Esophagus muscularis mucosa (tissue), 4 donors: ENCODE results near the gene SELP. TPM values are rescaled to one million over a fixed set of nuclear protein-coding genes. Genes with fewer than 3 reads are reported as not detected.

Experiments used
- DNase-seq: peaks from one replicate; pipeline ENCODE4 v3.0.0-alpha.2; 2017; ENCODE audit errors: extremely low spot score
- H3K27ac ChIP-seq, 4 donors: fragments of 200-600 bp; sonication (generic); replicated peaks in 1 of 4; 1 replicate in 3 of 4; 2 replicates in 1 of 4; pipeline ENCODE4 v1.5.1; 2016 to 2019; ENCODE audit warnings: mild to moderate bottlenecking in 1 of 4
- H3K27me3 ChIP-seq, 4 donors: fragments of 200-600 bp; sonication (generic); one replicate each; pipeline versions ENCODE4 v1.5.1 to v1.6.0; 2016 to 2019
- H3K36me3 ChIP-seq, 4 donors: fragments of 200-600 bp; sonication (generic); one replicate each; pipeline ENCODE4 v1.5.1; 2016 to 2019
- H3K4me1 ChIP-seq, 4 donors: fragments of 200-600 bp; sonication (generic); one replicate each; pipeline ENCODE4 v1.5.1; 2016 to 2019
- H3K4me3 ChIP-seq, 4 donors: fragments of 200-600 bp; sonication (generic); 1 replicate in 2 of 4; 2 replicates in 2 of 4; pipeline ENCODE4 v1.5.1; 2016 to 2019; ENCODE audit warnings: mild to moderate bottlenecking in 4 of 4, moderate library complexity in 1 of 4
- H3K9me3 ChIP-seq, 4 donors: fragments of 200-600 bp; sonication (generic); 1 replicate in 3 of 4; 2 replicates in 1 of 4; pipeline ENCODE4 v1.5.1; 2016 to 2019
- EP300 ChIP-seq: sonication (generic); formaldehyde crosslinking; IDR thresholded peaks from one replicate; pipeline ENCODE4 v1.6.1; 2017; ENCODE audit warnings: antibody characterized with exemption
- POLR2A ChIP-seq: fragments of 450-650 bp; IDR thresholded peaks from one replicate; pipeline ENCODE4 v1.6.1; 2017; ENCODE audit warnings: antibody characterized with exemption, moderate library complexity, mild to moderate bottlenecking, low read depth
- POLR2AphosphoS5 ChIP-seq, 2 donors: sonication (generic); formaldehyde crosslinking; IDR thresholded peaks; one replicate each; pipeline ENCODE4 v1.6.1; 2017; ENCODE audit warnings: antibody characterized with exemption in 2 of 2
- WGBS: methylation state at CpG from one replicate; pipeline ENCODE4 v1.1.5; 2018; 5-methylcytosine and 5-hydroxymethylcytosine counted together
- intact Hi-C: fragments of 100-400 bp; cut with DNase I; formaldehyde crosslinking; loops from one replicate; pipeline ENCODE4 v1.15.1; 2023
- total RNA-seq, 4 donors: library from RNA; depleted of rRNA; stranded (reverse); fragments of >200 nt; gene quantifications; one replicate each; pipeline versions ENCODE4 v1.1.0 to v1.2.1, GENCODE V29; 2016
- TF ChIP-seq, protein P1 (sequence below), 3 experiments: fragments of 200-600 bp in 2 of 3; fragments of 450-650 bp in 1 of 3; sonication (generic) in 2 of 3; IDR thresholded peaks; one replicate each; pipeline ENCODE4 v1.5.1; 2017 to 2019; ENCODE audit warnings: antibody characterized with exemption in 3 of 3, mild to moderate bottlenecking in 2 of 3, moderate library complexity in 1 of 3

Gene SELP
- total RNA-seq, 4 donors from 2014 or later = 2.9 to 28.0 (median 7.5) TPM

DNA sequence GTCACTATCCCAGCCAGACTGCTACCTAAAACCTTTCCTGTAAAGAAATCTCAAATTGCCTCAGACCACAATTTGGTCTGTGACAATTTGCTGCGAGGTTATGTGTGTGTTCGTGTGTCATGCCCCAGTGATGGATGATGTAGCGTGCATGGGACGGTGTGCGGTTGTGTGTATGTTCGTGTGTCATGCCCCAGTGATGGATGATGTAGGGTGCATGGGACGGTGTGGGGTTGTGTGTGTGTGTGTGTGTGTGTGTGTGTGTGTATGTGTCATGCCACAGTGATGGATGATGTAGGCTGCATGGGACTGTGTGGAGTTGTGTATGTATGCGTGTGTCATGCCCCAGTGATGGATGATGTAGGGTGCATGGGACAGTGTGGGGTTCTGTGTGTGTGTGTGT lies 9.4 kb downstream of the SELP start:
- 58% methylated on average over 8 of the region's 8 CpGs for WGBS
- Histone ChIP-seq H3K27me3 (no peaks in the 10 kb centered on the region), H3K9me3 (no peaks in the 10 kb centered on the region), H3K4me1 (no peaks in the 10 kb centered on the region), H3K36me3 (no peaks in the 10 kb centered on the region), H3K4me3 (no peak overlapping the region), H3K27ac (no peak overlapping the region)
- peak; percentile 60 for DNase-seq
- intact Hi-C loops = no loop called here
- TF ChIP-seq, protein P1, sequence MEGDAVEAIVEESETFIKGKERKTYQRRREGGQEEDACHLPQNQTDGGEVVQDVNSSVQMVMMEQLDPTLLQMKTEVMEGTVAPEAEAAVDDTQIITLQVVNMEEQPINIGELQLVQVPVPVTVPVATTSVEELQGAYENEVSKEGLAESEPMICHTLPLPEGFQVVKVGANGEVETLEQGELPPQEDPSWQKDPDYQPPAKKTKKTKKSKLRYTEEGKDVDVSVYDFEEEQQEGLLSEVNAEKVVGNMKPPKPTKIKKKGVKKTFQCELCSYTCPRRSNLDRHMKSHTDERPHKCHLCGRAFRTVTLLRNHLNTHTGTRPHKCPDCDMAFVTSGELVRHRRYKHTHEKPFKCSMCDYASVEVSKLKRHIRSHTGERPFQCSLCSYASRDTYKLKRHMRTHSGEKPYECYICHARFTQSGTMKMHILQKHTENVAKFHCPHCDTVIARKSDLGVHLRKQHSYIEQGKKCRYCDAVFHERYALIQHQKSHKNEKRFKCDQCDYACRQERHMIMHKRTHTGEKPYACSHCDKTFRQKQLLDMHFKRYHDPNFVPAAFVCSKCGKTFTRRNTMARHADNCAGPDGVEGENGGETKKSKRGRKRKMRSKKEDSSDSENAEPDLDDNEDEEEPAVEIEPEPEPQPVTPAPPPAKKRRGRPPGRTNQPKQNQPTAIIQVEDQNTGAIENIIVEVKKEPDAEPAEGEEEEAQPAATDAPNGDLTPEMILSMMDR (IDR thresholded peaks at IDR 0.05) = no peak

DNA sequence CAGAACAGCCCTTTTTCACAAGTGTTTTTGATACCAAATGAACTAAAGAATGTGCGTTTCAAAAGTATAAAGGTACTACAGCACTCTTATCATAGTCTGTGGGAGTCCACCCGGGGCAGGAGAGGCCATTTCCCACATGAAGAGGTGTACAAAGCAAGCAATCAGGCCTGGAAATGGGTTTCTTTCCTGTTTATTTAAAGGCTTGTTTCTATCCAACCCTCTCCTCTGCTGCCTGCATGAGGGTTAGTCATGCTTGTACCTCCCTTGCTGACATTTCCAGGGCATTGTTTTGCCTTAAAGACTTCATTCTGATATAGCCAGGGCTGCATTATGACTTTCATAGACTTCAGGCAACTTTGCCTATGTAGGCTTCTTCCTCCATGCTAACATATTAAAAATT lies 11.6 kb downstream of the SELP start:
- no peak overlapping the region for H3K27ac ChIP-seq
- 79% methylated on average over 2 of the region's 2 CpGs for WGBS
- intact Hi-C loops = no loop called here
- H3K4me3 ChIP-seq = no peak overlapping the region
- peak; percentile 42 for DNase-seq
- TF ChIP-seq EP300 (no peak), POLR2AphosphoS5 (IDR thresholded peaks at IDR 0.05) (no peak), POLR2A (no peak)
- TF ChIP-seq, protein P1 (IDR thresholded peaks at IDR 0.05) = no peak
- H3K9me3 ChIP-seq = no peaks in the 10 kb centered on the region
- H3K27me3 ChIP-seq = no peaks in the 10 kb centered on the region
- no peaks in the 10 kb centered on the region for H3K4me1 ChIP-seq
- H3K36me3 ChIP-seq = no peaks in the 10 kb centered on the region

DNA sequence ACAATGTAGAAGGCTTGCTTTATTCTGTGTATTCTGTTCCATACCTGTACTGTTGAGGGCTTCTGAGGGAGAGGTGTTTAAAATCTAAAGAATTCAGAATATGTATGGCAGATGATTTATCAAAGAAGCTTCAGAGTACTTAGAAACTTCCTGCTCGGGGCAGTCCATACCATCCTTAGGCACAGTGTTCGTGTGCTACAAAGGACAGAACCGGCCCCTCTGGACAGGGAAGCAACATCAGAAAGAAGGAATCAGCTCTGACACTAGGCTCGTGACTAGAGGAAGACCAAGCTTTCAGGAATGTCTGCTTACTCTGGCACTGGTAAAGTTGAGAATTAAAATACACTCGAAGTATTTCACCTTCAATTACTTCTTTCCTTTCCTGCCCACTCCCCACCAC lies 14.1 kb downstream of the SELP start:
- TF ChIP-seq, protein P1 (IDR thresholded peaks at IDR 0.05) = no peak
- no peak for TF ChIP-seq EP300
- TF ChIP-seq POLR2A = no peak
- no peak for TF ChIP-seq POLR2AphosphoS5 (IDR thresholded peaks at IDR 0.05)
- H3K9me3 ChIP-seq = no peaks in the 10 kb centered on the region
- no peaks in the 10 kb centered on the region for H3K36me3 ChIP-seq
- no peak overlapping the region for H3K4me3 ChIP-seq
- WGBS = 47% methylated on average over 5 of the region's 5 CpGs
- intact Hi-C loops = no loop called here
- no peaks in the 10 kb centered on the region for H3K27me3 ChIP-seq
- DNase-seq = no peak
- H3K4me1 ChIP-seq = no peaks in the 10 kb centered on the region
- no peak overlapping the region for H3K27ac ChIP-seq

DNA sequence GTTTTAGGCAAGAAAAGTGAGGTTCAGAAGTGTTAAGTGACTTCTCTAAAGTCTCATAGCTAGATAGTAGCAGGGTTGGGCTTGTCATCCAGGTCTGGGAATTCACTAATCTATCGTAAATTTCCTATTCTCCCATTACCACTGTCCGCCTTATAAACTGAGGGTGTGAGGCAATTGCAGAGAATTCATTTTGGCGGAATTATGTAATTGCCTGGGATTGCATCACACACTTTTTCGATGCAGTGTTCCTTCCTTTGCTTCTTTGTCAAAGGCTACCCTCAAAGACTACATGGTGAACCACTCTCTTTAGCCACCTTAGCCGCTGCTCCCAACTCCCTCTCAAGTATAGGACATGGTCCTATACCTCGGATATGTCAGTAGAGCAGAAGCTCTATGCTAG lies 19.1 kb downstream of the SELP start:
- Histone ChIP-seq H3K4me3 (no peak overlapping the region), H3K9me3 (no peaks in the 10 kb centered on the region), H3K27ac (no peak overlapping the region), H3K36me3 (no peaks in the 10 kb centered on the region), H3K27me3 (peaks cover 0 to 4% (median 0%) of the 10 kb centered on the region in 4 donors), H3K4me1 (peaks cover 0 to 5% (median 0%) of the 10 kb centered on the region in 4 donors)
- intact Hi-C loops = no loop called here
- WGBS = 71% methylated on average over 6 of the region's 6 CpGs
- DNase-seq = no peak
- TF ChIP-seq EP300 (no peak), POLR2A (no peak)

DNA sequence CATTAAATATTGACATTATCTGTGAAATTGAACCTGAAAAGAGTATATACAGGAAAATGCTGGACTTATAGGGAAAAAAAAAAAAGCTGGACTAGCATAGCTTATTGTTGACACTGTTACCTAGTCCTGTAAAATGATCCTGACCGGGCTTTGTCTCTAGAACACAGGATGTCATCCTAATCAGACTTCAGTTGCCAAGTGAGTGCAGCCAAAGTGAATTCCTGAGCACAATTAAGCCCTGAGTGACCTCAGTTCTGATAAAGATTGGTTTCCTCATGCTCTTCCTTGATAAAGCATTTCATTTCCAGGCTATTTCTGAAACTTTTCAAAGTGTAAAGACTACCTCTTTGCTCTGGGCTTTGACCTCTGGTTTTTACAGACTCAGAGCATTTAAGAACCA lies 19.8 kb downstream of the SELP start:
- 55% methylated on average over 1 of the region's 1 CpG for WGBS
- intact Hi-C loops = no loop called here

More for the DNA sequence above, 19.8 kb downstream of the SELP start:
- Histone ChIP-seq H3K4me1 (peaks cover 0 to 5% (median 0%) of the 10 kb centered on the region in 4 donors), H3K27ac (no peak overlapping the region), H3K9me3 (no peaks in the 10 kb centered on the region), H3K36me3 (no peaks in the 10 kb centered on the region), H3K4me3 (no peak overlapping the region), H3K27me3 (peaks cover 0 to 4% (median 0%) of the 10 kb centered on the region in 4 donors)
- no peak for DNase-seq
- TF ChIP-seq POLR2AphosphoS5 (IDR thresholded peaks at IDR 0.05) (peak in 1 of 2 donors; percentile 33), POLR2A (no peak)
- TF ChIP-seq, protein P1 (IDR thresholded peaks at IDR 0.05) = no peak
